Gastrocnemius medialis (tissue), 4 donors: Measurements from ENCODE around the gene PARS2. TPM values are rescaled to one million over a fixed set of nuclear protein-coding genes. Genes with fewer than 3 reads are reported as not detected.

ENCODE experiments used
- ATAC-seq, 2 donors: fragments of 150-250 bp; one replicate each; pipeline ENCODE4 v1.9.1; 2016
- DNase-seq, 2 donors: peaks; one replicate each; pipeline ENCODE4 v3.0.0-alpha.2; 2019
- H3K27ac ChIP-seq, 4 donors: fragments of 200-600 bp; sonication (generic); 1 replicate in 1 of 4; 2 replicates in 3 of 4; pipeline ENCODE4 v1.5.1; 2016 to 2018; ENCODE audit warnings: mild to moderate bottlenecking in 2 of 4, moderate library complexity in 1 of 4
- H3K27me3 ChIP-seq, 3 donors: fragments of 200-600 bp; sonication (generic) in 2 of 3; 1 replicate in 1 of 3; 2 replicates in 2 of 3; pipeline versions ENCODE4 v1.5.1 to v1.6.0; 2016 to 2019; ENCODE audit warnings: mild to moderate bottlenecking in 1 of 3, moderate library complexity in 1 of 3
- H3K36me3 ChIP-seq, 2 donors: fragments of 200-600 bp; sonication (generic) in 1 of 2; one replicate each; pipeline ENCODE4 v1.5.1; 2017 to 2018
- H3K4me1 ChIP-seq, 2 donors: fragments of 200-600 bp; sonication (generic) in 1 of 2; one replicate each; pipeline ENCODE4 v1.5.1; 2016 to 2017; ENCODE audit warnings: mild to moderate bottlenecking in 2 of 2
- H3K4me3 ChIP-seq, 4 donors: fragments of 200-600 bp; sonication (generic) in 3 of 4; 1 replicate in 1 of 4; 2 replicates in 3 of 4; pipeline ENCODE4 v1.5.1; 2016 to 2019; ENCODE audit warnings: mild to moderate bottlenecking in 2 of 4
- H3K9me3 ChIP-seq, 3 donors: fragments of 200-600 bp; sonication (generic) in 2 of 3; 1 replicate in 1 of 3; 2 replicates in 2 of 3; pipeline ENCODE4 v1.5.1; 2016 to 2019
- POLR2A ChIP-seq, 2 donors: fragments of 450-650 bp; IDR thresholded peaks; one replicate each; pipeline ENCODE4 v1.6.1; 2017; ENCODE audit warnings: antibody characterized with exemption in 2 of 2, mild to moderate bottlenecking in 2 of 2, moderate library complexity in 2 of 2
- in situ Hi-C, 4 donors: fragments of 200-750 bp; cut with MboI; loops; one replicate each; pipeline versions ENCODE4 v1.15.0 to v1.8.0; 2017; ENCODE audit warnings: low sequenced_read_pairs in 4 of 4
- intact Hi-C: fragments of 100-400 bp; cut with DNase I; formaldehyde crosslinking; loops from one replicate; pipeline ENCODE4 v1.15.1; 2023; ENCODE audit warnings: low total_unique reads
- total RNA-seq, 4 donors: library from RNA; depleted of rRNA; stranded (reverse); fragments of >200 nt; gene quantifications; one replicate each; pipeline versions ENCODE4 v1.1.0 to v1.2.3, GENCODE V29; 2016
- TF ChIP-seq, protein P1 (sequence below), 5 experiments: fragments of 450-650 bp in 3 of 5; fragments of 200-600 bp in 2 of 5; sonication (generic) in 2 of 5; IDR thresholded peaks in 4 of 5; conservative IDR thresholded peaks in 1 of 5; 1 replicate in 4 of 5; 2 replicates in 1 of 5; pipeline ENCODE4 v1.5.1; 2016 to 2019; ENCODE audit warnings: antibody characterized with exemption in 5 of 5, mild to moderate bottlenecking in 3 of 5, moderate library complexity in 3 of 5

Gene PARS2
- total RNA-seq, 4 donors from 2014 or later: 4.7 to 8.4 (median 4.9) TPM

DNA sequence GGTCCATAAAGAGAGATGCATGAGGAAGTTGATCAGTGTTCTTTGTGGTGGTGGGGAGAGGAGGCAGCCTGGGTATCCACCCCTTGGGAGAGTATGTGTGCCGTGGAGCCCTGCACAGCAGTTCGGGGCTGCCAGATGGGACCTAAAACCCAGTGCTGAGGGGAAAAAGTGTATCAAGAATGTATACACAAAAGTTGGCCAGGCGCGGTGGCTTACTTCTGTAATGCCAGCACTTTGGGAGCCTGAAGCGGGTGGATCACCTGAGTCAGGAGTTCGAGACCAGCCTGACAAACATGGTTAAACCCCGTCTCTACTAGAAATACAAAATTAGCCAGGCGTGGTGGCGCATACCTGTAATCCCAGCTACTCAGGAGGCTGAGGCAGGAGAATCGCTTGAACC is 52.8 kb downstream of the PARS2 start:
- no peaks in the 10 kb centered on the region for H3K9me3 ChIP-seq
- H3K27ac ChIP-seq: no peak overlapping the region
- no peak overlapping the region for H3K4me3 ChIP-seq
- in situ Hi-C loops: no loop called here
- H3K27me3 ChIP-seq: no peaks in the 10 kb centered on the region
- intact Hi-C loops: no loop called here
- peaks cover 8 to 10% of the 10 kb centered on the region in 2 donors for H3K4me1 ChIP-seq
- no peak for ATAC-seq
- H3K36me3 ChIP-seq: no peaks in the 10 kb centered on the region
- TF ChIP-seq POLR2A (IDR thresholded peaks at IDR 0.05): no peak
- TF ChIP-seq, protein P1, sequence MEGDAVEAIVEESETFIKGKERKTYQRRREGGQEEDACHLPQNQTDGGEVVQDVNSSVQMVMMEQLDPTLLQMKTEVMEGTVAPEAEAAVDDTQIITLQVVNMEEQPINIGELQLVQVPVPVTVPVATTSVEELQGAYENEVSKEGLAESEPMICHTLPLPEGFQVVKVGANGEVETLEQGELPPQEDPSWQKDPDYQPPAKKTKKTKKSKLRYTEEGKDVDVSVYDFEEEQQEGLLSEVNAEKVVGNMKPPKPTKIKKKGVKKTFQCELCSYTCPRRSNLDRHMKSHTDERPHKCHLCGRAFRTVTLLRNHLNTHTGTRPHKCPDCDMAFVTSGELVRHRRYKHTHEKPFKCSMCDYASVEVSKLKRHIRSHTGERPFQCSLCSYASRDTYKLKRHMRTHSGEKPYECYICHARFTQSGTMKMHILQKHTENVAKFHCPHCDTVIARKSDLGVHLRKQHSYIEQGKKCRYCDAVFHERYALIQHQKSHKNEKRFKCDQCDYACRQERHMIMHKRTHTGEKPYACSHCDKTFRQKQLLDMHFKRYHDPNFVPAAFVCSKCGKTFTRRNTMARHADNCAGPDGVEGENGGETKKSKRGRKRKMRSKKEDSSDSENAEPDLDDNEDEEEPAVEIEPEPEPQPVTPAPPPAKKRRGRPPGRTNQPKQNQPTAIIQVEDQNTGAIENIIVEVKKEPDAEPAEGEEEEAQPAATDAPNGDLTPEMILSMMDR (IDR thresholded peaks at IDR 0.05 in 4 of 5, conservative IDR thresholded peaks at IDR 0.05 in 1 of 5): no peak
- DNase-seq: no peak

DNA sequence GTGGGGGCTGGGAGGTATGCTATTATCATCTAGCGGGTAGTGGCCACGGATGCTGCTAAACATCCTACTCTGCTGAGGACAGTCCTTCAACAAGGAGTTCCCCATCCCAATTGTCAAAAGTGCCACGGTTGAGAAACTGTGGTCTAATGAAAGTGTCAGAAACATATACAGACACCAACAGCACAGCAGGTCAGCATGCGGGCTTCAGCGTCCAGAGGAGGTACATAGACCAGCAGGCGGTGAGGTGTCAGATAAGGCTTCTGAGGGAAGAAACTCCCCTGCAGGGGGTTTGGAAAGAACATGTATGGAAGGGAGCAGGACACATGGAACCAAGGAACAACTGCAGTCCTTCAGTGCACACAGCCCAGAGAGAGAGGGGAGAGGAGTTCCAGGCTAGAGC is 53.5 kb downstream of the PARS2 start:
- Histone ChIP-seq H3K9me3 (no peaks in the 10 kb centered on the region), H3K27ac (no peak overlapping the region), H3K27me3 (no peaks in the 10 kb centered on the region), H3K4me3 (no peak overlapping the region), H3K36me3 (no peaks in the 10 kb centered on the region), H3K4me1 (peaks cover 4% of the 10 kb centered on the region in 2 donors)
- ATAC-seq: no peak
- TF ChIP-seq, protein P1 (IDR thresholded peaks at IDR 0.05 in 4 of 5, conservative IDR thresholded peaks at IDR 0.05 in 1 of 5): no peak
- intact Hi-C loops (no loop called here), in situ Hi-C loops (no loop called here)
- no peak for DNase-seq

DNA sequence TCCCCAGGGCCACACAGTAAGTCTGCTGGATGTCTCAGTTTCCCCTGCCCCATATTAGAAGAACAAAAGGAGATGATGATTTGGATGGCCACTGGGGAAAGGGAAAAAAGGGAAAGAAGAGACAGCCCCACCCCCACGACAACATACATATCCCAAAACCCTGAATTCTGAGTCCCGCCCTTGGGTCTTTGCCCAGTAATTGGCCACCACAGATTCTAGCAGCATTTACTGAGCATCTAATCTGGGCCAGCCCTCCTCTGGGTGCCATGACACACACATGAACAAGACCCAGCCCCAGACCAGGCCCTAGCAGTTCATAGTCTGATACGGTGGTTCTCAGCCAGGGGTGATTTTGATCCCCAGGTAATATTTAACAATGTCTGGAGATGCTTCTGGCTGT is 53.9 kb downstream of the PARS2 start:
- TF ChIP-seq, protein P1 (IDR thresholded peaks at IDR 0.05 in 4 of 5, conservative IDR thresholded peaks at IDR 0.05 in 1 of 5): no peak
- TF ChIP-seq POLR2A (IDR thresholded peaks at IDR 0.05): no peak
- H3K9me3 ChIP-seq: no peaks in the 10 kb centered on the region
- intact Hi-C loops (no loop called here), in situ Hi-C loops (no loop called here)
- ATAC-seq (no peak), DNase-seq (no peak)
- H3K27ac ChIP-seq: no peak overlapping the region
- no peak overlapping the region for H3K4me3 ChIP-seq
- H3K27me3 ChIP-seq: no peaks in the 10 kb centered on the region
- H3K4me1 ChIP-seq: peaks cover 4% of the 10 kb centered on the region in 2 donors
- no peaks in the 10 kb centered on the region for H3K36me3 ChIP-seq

- in situ Hi-C loops (no loop called here), intact Hi-C loops (no loop called here)
- no peaks in the 10 kb centered on the region for H3K4me1 ChIP-seq
- H3K36me3 ChIP-seq: no peaks in the 10 kb centered on the region
- H3K9me3 ChIP-seq: no peaks in the 10 kb centered on the region
- no peaks in the 10 kb centered on the region for H3K27me3 ChIP-seq
- no peak overlapping the region for H3K27ac ChIP-seq
- no peak overlapping the region for H3K4me3 ChIP-seq
- DNase-seq (no peak), ATAC-seq (no peak)
- TF ChIP-seq, protein P1 (IDR thresholded peaks at IDR 0.05 in 4 of 5, conservative IDR thresholded peaks at IDR 0.05 in 1 of 5): no peak
- TF ChIP-seq POLR2A (IDR thresholded peaks at IDR 0.05): no peak
These were observed 54.6 kb downstream of the PARS2 start for GRCh38 chr1:54709547-54710292.

DNA sequence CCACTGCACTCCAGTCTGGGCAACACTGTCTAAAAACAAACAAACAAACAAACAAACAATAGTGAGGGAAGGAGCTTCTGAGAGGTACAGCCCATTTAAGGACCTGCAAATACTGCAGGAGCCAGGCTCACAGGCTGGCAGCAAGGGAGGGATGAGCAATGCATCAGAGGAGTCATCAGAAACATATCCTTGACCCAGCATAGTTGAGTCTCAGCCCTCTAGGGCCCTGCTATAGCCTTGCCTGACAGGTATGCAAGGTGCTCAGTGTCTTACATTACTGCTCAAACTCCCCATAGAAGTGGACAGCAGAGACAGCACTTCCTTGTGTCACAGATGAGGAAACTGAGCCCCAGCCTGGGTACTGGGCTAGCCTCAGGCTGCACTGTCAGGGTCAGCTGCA is 55.9 kb downstream of the PARS2 start:
- ATAC-seq: no peak
- H3K36me3 ChIP-seq: no peaks in the 10 kb centered on the region
- intact Hi-C loops: no loop called here
- no peaks in the 10 kb centered on the region for H3K4me1 ChIP-seq
- DNase-seq: no peak
- in situ Hi-C loops: no loop called here
- no peaks in the 10 kb centered on the region for H3K27me3 ChIP-seq
- no peak overlapping the region for H3K4me3 ChIP-seq
- no peak overlapping the region for H3K27ac ChIP-seq
- H3K9me3 ChIP-seq: no peaks in the 10 kb centered on the region
- TF ChIP-seq POLR2A (IDR thresholded peaks at IDR 0.05): no peak
- TF ChIP-seq, protein P1 (IDR thresholded peaks at IDR 0.05 in 4 of 5, conservative IDR thresholded peaks at IDR 0.05 in 1 of 5): no peak
